HepG2 (cell line): ENCODE results near the gene AP2S1. TPM values are rescaled to one million over a fixed set of nuclear protein-coding genes. Genes with fewer than 3 reads are reported as not detected.
A peak's percentile ranks its signal among the peaks of the same experiment; 100 is the strongest.

Experiments used
- ATF2 ChIP-seq: sonication (generic); formaldehyde crosslinking; IDR thresholded peaks from 2 replicates; pipeline ENCODE4 v1.4.0; 2020; ENCODE audit warnings: missing genetic modification reagents
- ATF6 ChIP-seq: sonication (generic); formaldehyde crosslinking; conservative IDR thresholded peaks from 2 replicates; pipeline ENCODE4 v1.4.0; 2020; ENCODE audit warnings: missing genetic modification reagents
- DBP ChIP-seq: sonication (generic); formaldehyde crosslinking; IDR thresholded peaks from 2 replicates; pipeline ENCODE4 v1.4.0; 2020; ENCODE audit warnings: missing genetic modification reagents; ENCODE audit errors: not compliant biosample characterization
- EED ChIP-seq: sonication (generic); formaldehyde crosslinking; IDR thresholded peaks from 2 replicates; pipeline ENCODE4 v1.5.0; 2020; ENCODE audit warnings: mild to moderate bottlenecking, missing genetic modification reagents
- EZH2 ChIP-seq: conservative IDR thresholded peaks from 2 replicates; pipeline ENCODE4 v1.6.1; 2012; ENCODE audit warnings: mild to moderate bottlenecking, low read depth, low read length, moderate library complexity
- HNRNPH1 ChIP-seq: fragments of 200-400 bp; formaldehyde crosslinking; optimal IDR thresholded peaks from 2 replicates; pipeline ENCODE3; 2017; ENCODE audit warnings: mild to moderate bottlenecking, low read depth, low read length
- IKZF4 ChIP-seq: sonication (generic); formaldehyde crosslinking; IDR thresholded peaks from 2 replicates; pipeline ENCODE4 v1.5.1; 2020; ENCODE audit warnings: borderline replicate concordance, mild to moderate bottlenecking, low read depth, missing genetic modification reagents; ENCODE audit errors: not compliant biosample characterization
- IRF9 ChIP-seq: sonication (generic); formaldehyde crosslinking; IDR thresholded peaks from 2 replicates; pipeline ENCODE4 v1.8.0; 2022; ENCODE audit warnings: missing genetic modification reagents, mild to moderate bottlenecking, borderline replicate concordance
- PRDM10 ChIP-seq: sonication (generic); formaldehyde crosslinking; IDR thresholded peaks from 2 replicates; pipeline ENCODE4 v1.4.0; 2020; ENCODE audit warnings: low read depth, missing genetic modification reagents
- REL ChIP-seq: sonication (generic); formaldehyde crosslinking; conservative IDR thresholded peaks from 2 replicates; pipeline ENCODE4 v1.8.0; 2022; ENCODE audit warnings: mild to moderate bottlenecking, missing genetic modification reagents, moderate library complexity
- TGIF2 ChIP-seq: IDR thresholded peaks from 2 replicates; pipeline ENCODE4 v1.6.1; 2016; ENCODE audit warnings: control low read depth, missing compliant biosample characterization
- THAP7 ChIP-seq: sonication (generic); formaldehyde crosslinking; IDR thresholded peaks from 2 replicates; pipeline ENCODE4 v1.8.1; 2023; ENCODE audit warnings: mild to moderate bottlenecking, missing genetic modification reagents
- TMF1 ChIP-seq: sonication (generic); formaldehyde crosslinking; IDR thresholded peaks from 2 replicates; pipeline ENCODE4 v1.8.1; 2022; ENCODE audit warnings: low read depth, missing genetic modification reagents
- ZBTB20 ChIP-seq: sonication (generic); formaldehyde crosslinking; IDR thresholded peaks from 2 replicates; pipeline ENCODE4 v1.8.1; 2023; ENCODE audit warnings: missing genetic modification reagents, low read depth, mild to moderate bottlenecking, borderline replicate concordance
- ZNF136 ChIP-seq: sonication (generic); formaldehyde crosslinking; IDR thresholded peaks from 2 replicates; pipeline ENCODE4 v1.8.1; 2022; ENCODE audit warnings: low read depth, mild to moderate bottlenecking, moderate library complexity, missing genetic modification reagents
- ZNF512 ChIP-seq: sonication (generic); formaldehyde crosslinking; IDR thresholded peaks from 2 replicates; pipeline ENCODE4 v1.4.0; 2020; ENCODE audit warnings: mild to moderate bottlenecking, missing genetic modification reagents
- polyA plus RNA-seq, 8 experiments: library from polyadenylated mRNA; depleted of rRNA in 3 of 8; stranded (reverse) in 7 of 8; unstranded in 1 of 8; fragments of >200 nt; fragmentation: Illumina TruSeq in 4 of 8; extraction: Trizol in 4 of 8; gene quantifications; 2 replicates each; pipeline versions ENCODE4 v1.2.1 to v1.2.3, GENCODE V29; 2011 to 2016; ENCODE audit warnings: low read depth in 4 of 8, missing spikeins in 1 of 8, mixed read lengths in 1 of 8; ENCODE audit not compliant: insufficient read depth in 1 of 8
- total RNA-seq, 5 experiments: library from RNA; depleted of rRNA; stranded (reverse); fragments of >200 nt; fragmentation: Illumina TruSeq; extraction: Trizol; gene quantifications; 2 replicates each; pipeline ENCODE4 v1.2.3, GENCODE V29; 2016; ENCODE audit warnings: low read depth in 1 of 5

AP2S1 gene
- total and polyA plus RNA-seq, 2 of the 13 experiments (the other 11 are each of a cell fraction or from before 2014, with no cell fraction given): 45.2 to 86.1 TPM

GRCh38 chr19:46860125-46860845 is 9.6 kb upstream of the AP2S1 start (continued):
- TF ChIP-seq IRF9: peak; percentile 58
- TF ChIP-seq REL (CRISPR knock-in tag): peak; percentile 55; the same call in 1 of the 2 replicates
- TF ChIP-seq EED: peak; percentile 99
- TF ChIP-seq THAP7 (CRISPR knock-in tag): peak; percentile 33; the same call in 1 of the 2 replicates
- peak; percentile 41 for TF ChIP-seq ATF2
- TF ChIP-seq TMF1: no peak
- TF ChIP-seq TGIF2 (CRISPR knock-in tag): no peak
- TF ChIP-seq EZH2: no peak
- TF ChIP-seq PRDM10 (CRISPR knock-in tag): no peak
- TF ChIP-seq HNRNPH1: no peak
- no peak for TF ChIP-seq ATF6 (CRISPR knock-in tag)
- peak; percentile 33 for TF ChIP-seq DBP (CRISPR knock-in tag)
- TF ChIP-seq ZNF512: no peak
- TF ChIP-seq ZBTB20 (CRISPR knock-in tag): 0 out of 2 replicates have a peak, but pooled peaks have one; percentile 8
- TF ChIP-seq ZNF136 (CRISPR knock-in tag): peak; percentile 76; the same call in 1 of the 2 replicates
- TF ChIP-seq IKZF4 (CRISPR knock-in tag): no peak
